NB4 (cell line): Measurements from ENCODE around the gene DBX2.

Experiments
- MYC ChIP-seq: IDR thresholded peaks from 2 replicates; pipeline ENCODE4 v1.6.1; 2011; ENCODE audit warnings: low read depth, low read length
- POLR2A ChIP-seq: IDR thresholded peaks from 2 replicates; pipeline ENCODE4 v1.6.1; 2011; ENCODE audit warnings: mild to moderate bottlenecking; ENCODE audit not compliant: insufficient read length; ENCODE audit errors: extremely low read depth
- TF ChIP-seq, protein P1 (sequence below): IDR thresholded peaks from one replicate; pipeline ENCODE4 v1.5.1; 2012; ENCODE audit warnings: low read depth, low read length
- TF ChIP-seq, protein P2 (sequence below): IDR thresholded peaks from 2 replicates; pipeline ENCODE4 v1.6.1; 2011; ENCODE audit warnings: low read depth, low read length

DNA sequence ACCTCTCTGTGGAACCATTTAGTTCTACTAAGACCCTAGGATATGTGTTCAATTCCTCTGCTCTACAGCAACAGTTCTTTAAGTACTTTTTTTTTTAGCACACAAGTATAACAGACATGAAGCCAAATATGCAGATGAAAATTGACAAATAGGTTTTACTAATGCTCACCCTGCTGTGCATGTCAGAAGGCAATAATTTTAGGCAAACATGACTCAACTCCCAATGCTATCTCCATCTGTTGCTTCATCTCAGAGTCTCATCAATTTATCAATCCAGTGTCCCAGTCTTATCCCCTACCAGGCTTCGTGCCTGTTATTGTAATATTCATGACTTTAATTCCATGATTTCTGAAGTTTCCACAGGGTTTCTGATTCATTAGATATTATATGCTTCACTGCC is 57.7 kb downstream of the DBX2 start:
- TF ChIP-seq, protein P1, sequence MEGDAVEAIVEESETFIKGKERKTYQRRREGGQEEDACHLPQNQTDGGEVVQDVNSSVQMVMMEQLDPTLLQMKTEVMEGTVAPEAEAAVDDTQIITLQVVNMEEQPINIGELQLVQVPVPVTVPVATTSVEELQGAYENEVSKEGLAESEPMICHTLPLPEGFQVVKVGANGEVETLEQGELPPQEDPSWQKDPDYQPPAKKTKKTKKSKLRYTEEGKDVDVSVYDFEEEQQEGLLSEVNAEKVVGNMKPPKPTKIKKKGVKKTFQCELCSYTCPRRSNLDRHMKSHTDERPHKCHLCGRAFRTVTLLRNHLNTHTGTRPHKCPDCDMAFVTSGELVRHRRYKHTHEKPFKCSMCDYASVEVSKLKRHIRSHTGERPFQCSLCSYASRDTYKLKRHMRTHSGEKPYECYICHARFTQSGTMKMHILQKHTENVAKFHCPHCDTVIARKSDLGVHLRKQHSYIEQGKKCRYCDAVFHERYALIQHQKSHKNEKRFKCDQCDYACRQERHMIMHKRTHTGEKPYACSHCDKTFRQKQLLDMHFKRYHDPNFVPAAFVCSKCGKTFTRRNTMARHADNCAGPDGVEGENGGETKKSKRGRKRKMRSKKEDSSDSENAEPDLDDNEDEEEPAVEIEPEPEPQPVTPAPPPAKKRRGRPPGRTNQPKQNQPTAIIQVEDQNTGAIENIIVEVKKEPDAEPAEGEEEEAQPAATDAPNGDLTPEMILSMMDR: no peak
- no peak for TF ChIP-seq POLR2A
- TF ChIP-seq, protein P2, sequence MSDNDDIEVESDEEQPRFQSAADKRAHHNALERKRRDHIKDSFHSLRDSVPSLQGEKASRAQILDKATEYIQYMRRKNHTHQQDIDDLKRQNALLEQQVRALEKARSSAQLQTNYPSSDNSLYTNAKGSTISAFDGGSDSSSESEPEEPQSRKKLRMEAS: no peak
- no peak for TF ChIP-seq MYC
